ENCODE data around the gene XYLT1.

The XYLT1 gene

GRCh38 chr16:17293813-17294558 lies 176.8 kb downstream of the XYLT1 start:
- no peak for DNase-seq (ENCODE audit: low read depth in 2 of 2, low spot score in 1 of 2)

GRCh38 chr16:17291289-17291688 lies 179.5 kb downstream of the XYLT1 start:
- no peak for DNase-seq (ENCODE audit: low read depth in 2 of 2, low spot score in 1 of 2)

- DNase-seq (ENCODE audit: low read depth in 2 of 2, low spot score in 1 of 2) = no peak
Observed at GRCh38 chr16:17289674-17290635, 180.8 kb downstream of the XYLT1 start.

- no peak for DNase-seq (ENCODE audit: low read depth in 2 of 2, low spot score in 1 of 2)
Observed at GRCh38 chr16:17289050-17289449, 181.7 kb downstream of the XYLT1 start.

- no peak for DNase-seq (ENCODE audit: low read depth in 2 of 2, low spot score in 1 of 2)
Observed at GRCh38 chr16:17287166-17287800, 183.5 kb downstream of the XYLT1 start.

- DNase-seq (ENCODE audit: low read depth in 2 of 2, low spot score in 1 of 2) = no peak
Observed at GRCh38 chr16:17286443-17286842, 184.3 kb downstream of the XYLT1 start.

GRCh38 chr16:17283016-17283415 lies 187.7 kb downstream of the XYLT1 start:
- no peak for DNase-seq (ENCODE audit: low read depth in 2 of 2, low spot score in 1 of 2)

- DNase-seq (ENCODE audit: low read depth in 2 of 2, low spot score in 1 of 2) = no peak
Observed at GRCh38 chr16:17282247-17282646, 188.5 kb downstream of the XYLT1 start.

- no peak for DNase-seq (ENCODE audit: low read depth in 2 of 2, low spot score in 1 of 2)
Observed at GRCh38 chr16:17281052-17281451, 189.7 kb downstream of the XYLT1 start.

- DNase-seq (ENCODE audit: low read depth in 2 of 2, low spot score in 1 of 2) = no peak
Observed at GRCh38 chr16:17278988-17279387, 191.8 kb downstream of the XYLT1 start.

GRCh38 chr16:17277981-17278381 lies 192.8 kb downstream of the XYLT1 start:
- DNase-seq (ENCODE audit: low read depth in 2 of 2, low spot score in 1 of 2) = no peak

- no peak for DNase-seq (ENCODE audit: low read depth in 2 of 2, low spot score in 1 of 2)
Observed at GRCh38 chr16:17276610-17277009, 194.2 kb downstream of the XYLT1 start.

GRCh38 chr16:17276010-17276530 lies 194.7 kb downstream of the XYLT1 start:
- DNase-seq (ENCODE audit: low read depth in 2 of 2, low spot score in 1 of 2) = no peak

- DNase-seq (ENCODE audit: low read depth in 2 of 2, low spot score in 1 of 2) = no peak
Observed at GRCh38 chr16:17275076-17276009, 195.4 kb downstream of the XYLT1 start.

- DNase-seq (ENCODE audit: low read depth in 2 of 2, low spot score in 1 of 2) = no peak
Observed at GRCh38 chr16:17273142-17273561, 197.6 kb downstream of the XYLT1 start.

GRCh38 chr16:17272716-17273115 lies 198.0 kb downstream of the XYLT1 start:
- no peak for DNase-seq (ENCODE audit: low read depth in 2 of 2, low spot score in 1 of 2)

- no peak for DNase-seq (ENCODE audit: low read depth in 2 of 2, low spot score in 1 of 2)
Observed at GRCh38 chr16:17271687-17272086, 199.1 kb downstream of the XYLT1 start.

GRCh38 chr16:17270683-17271109 lies 200.1 kb downstream of the XYLT1 start:
- DNase-seq (ENCODE audit: low read depth in 2 of 2, low spot score in 1 of 2) = no peak

- no peak for DNase-seq (ENCODE audit: low read depth in 2 of 2, low spot score in 1 of 2)
Observed at GRCh38 chr16:17270111-17270510, 200.6 kb downstream of the XYLT1 start.

GRCh38 chr16:17269439-17269838 lies 201.3 kb downstream of the XYLT1 start:
- DNase-seq (ENCODE audit: low read depth in 2 of 2, low spot score in 1 of 2) = no peak
